ENCODE data around the gene SULT1A2.
"Not testable (repeated sequence)": the region's sequence is repeated elsewhere in the genome, so short reads cannot be mapped to it uniquely, and the experiment has no call there.

Gene SULT1A2

DNA sequence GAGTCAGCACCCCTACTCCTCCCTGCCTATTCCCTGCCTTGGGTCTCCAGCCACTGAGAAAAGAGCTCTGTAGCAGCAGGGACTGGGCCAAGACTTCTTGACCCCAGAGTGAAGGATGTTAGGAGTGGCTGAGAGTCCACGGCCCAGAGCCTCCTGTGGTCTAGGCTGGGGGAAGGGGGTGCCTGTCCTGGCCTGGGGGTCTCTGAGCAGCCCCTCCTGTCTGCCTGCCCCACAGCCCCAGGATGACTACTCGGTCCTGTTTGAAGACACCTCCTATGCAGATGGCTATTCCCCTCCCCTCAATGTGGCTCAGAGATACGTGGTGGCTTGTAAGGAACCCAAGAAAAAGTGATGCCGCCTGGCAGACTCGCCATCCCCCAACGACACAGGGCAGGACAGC lies 5.5 kb downstream of the SULT1A2 start:
- DNase-seq (ENCODE audit: low read depth in 2 of 2) = no peak

DNA sequence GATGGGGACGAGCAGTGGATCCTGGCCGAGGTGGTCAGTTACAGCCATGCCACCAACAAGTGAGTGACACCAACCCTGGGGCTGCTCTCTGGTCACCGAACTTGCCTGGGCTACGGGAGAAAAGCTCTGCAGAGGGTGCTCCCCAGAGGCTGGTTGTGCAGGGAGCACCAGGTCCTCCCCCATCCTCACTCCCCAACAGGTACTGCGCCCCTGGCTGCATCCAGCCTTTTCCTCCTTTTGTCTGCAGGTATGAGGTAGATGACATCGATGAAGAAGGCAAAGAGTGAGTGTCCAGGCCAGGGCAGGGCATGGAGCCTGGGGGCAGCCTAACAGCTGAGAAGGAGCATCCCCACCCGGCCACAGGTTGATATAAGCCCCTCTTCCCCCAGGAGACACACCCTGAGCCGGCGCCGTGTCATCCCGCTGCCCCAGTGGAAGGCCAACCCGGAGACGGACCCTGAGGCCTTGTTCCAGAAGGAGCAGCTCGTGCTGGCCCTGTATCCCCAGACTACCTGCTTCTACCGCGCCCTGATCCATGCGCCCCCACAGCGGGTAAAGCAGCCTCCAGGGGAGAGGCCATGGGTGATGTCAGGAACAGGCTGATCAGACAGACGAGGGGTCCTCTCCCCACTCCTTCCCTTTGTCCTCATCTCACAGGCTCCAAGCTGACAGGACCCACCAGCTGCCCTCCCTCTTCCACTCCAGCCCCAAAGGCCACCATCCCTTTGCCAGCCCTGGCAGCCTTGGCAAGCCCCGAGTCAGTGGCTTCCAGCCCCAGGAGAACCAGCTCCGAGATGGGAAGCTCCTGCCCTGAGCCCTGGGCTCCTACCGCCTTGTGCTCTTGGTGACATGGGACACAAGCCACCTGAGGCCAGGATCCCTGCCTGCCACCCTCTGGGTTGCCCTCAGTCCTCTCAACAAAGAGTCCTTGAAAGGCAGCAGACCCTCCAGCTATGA lies 6.2 kb downstream of the SULT1A2 start:
- no peak for DNase-seq (ENCODE audit: low read depth in 2 of 2)

DNA sequence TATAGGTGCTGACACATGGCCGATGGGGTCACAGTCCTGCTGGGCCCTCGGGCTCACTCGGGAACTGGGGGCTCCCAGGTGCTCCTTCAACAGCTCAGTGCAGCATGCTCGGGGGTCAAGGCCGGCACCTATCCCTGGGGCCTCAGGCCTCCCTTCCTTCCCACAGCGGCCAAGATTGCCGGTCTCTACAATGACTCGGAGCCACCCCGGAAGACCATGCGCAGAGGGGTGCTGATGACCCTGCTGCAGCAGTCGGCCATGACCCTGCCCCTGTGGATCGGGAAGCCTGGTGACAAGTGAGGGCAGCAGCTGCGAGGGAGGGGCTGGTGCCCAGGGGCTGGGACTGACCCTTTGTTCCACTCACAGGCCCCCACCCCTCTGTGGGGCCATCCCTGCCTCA lies 6.9 kb downstream of the SULT1A2 start:
- no peak for DNase-seq (ENCODE audit: low read depth in 2 of 2)

DNA sequence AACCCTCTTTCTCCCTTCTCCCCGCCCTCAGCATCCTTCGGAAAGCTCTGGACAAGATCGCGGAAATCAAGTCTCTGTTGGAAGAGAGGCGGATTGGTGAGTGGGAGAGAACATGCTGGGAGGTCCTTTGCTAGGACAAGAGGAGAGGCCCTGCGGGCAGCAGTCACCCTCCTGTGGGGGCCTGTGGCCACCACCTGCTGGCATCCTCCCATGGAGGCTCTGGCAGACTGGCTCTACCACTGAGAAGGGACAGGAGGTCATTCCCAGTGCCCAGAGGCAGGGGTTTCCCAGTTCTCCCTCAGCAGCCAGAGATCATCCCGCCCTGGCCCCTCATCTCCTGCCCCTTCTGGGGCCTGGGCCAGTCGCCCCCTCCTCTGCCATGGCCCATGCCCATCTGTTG lies 7.8 kb downstream of the SULT1A2 start:
- DNase-seq (ENCODE audit: low read depth in 2 of 2) = no peak

DNA sequence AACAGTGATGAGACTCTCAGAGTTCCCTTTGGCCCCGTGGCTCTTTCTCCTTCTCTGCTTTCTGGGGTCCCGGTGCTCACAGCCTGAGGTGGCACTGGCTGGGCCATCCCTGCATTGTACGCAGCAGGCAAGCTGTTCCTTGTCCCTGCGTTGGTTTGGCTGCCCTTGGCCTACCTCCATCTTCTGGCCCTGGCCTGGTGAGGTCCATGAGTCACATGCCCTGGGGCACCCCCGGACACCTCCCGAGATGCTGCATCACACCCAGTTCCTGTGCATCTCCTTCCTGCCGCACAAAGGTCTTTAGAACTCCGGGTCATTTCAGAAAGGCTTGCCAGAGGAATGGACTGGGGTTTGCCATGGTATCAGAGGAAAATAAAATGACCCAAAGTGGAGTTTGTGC lies 9.5 kb downstream of the SULT1A2 start:
- DNase-seq (ENCODE audit: low read depth in 2 of 2) = no peak

DNA sequence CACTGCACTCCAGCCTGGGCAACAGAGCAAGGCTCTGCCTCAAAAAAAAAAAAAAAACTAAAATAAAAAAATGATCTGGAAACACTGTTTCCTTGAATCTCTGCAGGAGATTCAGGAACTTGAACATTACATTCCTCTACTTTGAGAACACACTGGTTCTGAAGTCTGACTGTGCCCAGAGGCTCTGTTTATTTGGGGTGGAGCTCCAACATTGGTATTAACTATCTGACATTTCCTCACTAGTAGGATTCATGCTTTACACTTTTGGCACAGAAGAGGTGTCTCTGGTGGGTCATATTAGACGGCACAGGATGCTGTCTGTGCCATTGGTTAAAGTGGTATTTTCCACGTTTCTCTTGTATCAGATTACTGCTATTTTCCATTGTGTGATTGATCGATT lies 10.4 kb downstream of the SULT1A2 start:
- no peak for DNase-seq (ENCODE audit: low read depth in 2 of 2)

DNA sequence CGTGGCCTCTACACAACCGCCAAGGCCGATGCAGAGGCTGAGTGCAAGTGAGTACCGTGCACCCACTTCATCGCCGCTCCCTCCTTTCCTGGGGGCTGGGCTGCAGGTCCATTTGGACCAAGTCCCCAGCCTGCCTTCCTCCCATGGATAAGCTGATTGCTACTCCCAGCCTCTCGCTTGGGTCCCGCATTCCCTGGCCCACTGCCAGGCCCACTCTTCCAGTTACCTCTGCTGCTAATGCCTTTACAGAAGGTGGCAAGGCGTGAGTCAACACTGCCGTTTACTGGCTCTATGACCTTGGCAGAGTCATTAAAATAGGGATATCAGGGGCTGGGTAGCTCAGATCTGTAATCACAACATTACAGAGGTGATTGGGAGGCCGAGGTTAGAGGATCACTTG lies 11.2 kb downstream of the SULT1A2 start:
- no peak for DNase-seq (ENCODE audit: low read depth in 2 of 2)

DNA sequence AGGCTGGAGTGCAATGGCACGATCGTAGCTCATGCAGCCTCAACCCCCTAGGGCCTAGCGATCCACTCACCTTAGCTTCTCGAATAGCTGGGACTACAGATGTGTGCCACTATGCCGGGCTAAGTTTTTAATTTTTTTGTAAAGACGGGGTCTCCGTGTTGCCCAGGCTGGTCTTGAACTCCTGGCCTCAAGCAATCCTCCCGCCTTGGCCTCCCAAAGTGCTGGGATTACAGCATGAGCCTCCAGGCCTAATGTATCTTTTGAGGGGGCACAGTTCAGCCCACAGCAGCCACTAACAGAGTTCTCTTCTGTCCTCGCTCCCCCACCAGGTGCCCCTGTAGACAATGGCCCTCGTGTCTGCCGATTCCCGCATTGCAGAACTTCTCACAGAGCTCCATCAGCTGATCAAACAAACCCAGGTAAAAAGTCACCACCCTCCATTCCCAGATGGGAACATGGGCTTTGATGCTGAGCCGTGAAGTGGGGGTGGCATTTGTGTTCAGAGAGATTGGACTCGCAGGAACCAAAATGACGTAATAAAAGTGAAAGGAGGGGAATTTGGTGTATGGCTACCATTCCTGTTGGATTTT lies 16.0 kb downstream of the SULT1A2 start:
- DNase-seq (ENCODE audit: low read depth in 2 of 2) = no peak

DNA sequence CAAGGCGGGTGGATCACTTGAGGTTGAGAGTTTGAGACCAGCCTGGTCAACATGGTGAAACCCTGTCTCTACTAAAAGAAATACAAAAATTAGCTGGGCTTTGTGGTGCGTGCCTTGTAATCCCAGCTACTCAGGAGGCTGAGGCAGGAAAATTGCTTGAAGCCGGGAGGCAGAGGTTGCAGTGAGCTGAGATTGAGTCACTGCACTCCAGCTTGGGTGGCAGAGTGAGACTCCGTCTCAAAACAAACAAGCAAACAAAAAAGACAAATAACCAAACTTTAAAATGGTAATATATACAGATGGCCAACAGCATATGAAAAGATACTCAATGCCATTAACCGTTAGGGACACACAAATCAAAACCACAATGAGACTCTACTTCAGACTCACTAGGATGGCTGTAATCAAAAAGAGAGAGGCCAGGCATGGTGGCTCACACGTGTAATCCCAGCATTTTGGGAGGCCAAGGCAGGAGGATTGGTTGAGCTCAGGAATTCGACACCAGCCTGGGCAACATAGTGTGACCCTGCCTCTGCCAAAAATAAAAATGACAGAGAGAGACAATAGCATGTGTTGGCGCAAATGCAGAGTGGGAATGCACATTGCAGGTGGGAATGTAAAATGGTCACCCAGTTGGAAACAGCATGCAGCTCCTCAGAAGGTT lies 21.3 kb downstream of the SULT1A2 start:
- no peak for DNase-seq (ENCODE audit: low read depth in 2 of 2)

DNA sequence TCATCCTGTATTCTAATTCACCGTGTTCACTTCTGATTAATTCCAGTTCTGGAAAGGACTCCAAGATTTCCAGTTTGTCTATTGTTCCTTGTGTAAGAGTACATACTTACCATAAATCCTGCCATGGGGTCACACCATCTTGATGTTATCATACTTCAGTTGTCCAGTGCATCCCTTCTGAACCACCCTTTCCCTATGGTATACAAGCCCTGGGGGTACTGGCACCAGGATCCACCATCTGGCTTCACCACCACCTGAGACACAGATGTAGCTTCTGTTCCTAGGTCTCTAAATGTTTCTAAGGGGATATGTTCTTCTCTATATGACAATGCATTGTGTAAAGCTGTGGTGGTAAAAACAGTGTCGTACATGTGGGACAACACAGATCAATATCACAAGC lies 21.9 kb downstream of the SULT1A2 start:
- no peak for DNase-seq (ENCODE audit: low read depth in 2 of 2)

DNA sequence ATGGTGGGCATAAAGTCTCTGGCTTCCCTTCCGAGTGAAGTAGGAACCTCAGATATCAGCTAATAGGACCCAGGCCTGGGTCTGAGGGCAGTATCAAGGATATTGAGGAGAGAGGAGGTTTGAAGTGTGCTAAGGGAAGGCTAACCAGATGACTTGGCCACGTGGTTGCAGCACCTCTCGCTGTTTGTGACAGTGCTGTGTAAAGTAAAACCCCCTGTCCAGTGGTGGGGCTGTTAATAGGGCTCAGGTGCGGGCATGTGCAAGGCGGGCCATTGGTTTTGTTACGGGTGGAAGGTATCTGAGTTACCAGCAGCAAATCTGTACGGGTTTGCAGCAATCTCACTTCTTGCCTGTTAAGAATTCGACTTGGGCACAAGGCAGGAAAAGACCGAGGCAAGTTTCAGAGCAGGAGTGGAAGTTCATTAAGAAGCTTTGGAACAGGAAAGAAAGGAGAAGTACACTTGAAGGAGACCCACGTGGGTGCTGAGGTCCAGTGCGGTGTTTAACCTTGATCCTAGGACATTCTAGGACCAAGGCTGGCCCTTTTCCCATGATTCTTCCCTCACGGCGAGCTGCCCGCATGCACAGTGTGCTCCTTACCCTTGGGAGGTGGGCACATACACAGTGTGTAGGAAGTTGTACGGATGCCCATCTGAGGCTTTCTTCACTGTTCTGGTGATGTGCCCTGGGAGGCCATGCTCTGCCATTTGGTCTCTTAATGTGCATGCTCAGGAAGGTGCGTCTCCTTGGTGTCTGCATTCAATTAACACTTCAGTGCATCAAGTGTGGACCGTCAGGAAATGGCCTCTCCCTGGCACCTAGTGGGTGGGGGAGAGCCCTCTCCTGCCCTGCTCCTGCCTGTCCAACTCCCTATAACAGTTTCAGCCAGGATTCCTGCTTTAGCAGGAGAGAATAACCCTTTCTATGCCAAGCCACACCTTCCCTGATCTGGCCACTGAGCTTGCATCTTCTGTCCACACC lies 22.8 kb downstream of the SULT1A2 start:
- DNase-seq (ENCODE audit: low read depth in 2 of 2) = no peak

DNA sequence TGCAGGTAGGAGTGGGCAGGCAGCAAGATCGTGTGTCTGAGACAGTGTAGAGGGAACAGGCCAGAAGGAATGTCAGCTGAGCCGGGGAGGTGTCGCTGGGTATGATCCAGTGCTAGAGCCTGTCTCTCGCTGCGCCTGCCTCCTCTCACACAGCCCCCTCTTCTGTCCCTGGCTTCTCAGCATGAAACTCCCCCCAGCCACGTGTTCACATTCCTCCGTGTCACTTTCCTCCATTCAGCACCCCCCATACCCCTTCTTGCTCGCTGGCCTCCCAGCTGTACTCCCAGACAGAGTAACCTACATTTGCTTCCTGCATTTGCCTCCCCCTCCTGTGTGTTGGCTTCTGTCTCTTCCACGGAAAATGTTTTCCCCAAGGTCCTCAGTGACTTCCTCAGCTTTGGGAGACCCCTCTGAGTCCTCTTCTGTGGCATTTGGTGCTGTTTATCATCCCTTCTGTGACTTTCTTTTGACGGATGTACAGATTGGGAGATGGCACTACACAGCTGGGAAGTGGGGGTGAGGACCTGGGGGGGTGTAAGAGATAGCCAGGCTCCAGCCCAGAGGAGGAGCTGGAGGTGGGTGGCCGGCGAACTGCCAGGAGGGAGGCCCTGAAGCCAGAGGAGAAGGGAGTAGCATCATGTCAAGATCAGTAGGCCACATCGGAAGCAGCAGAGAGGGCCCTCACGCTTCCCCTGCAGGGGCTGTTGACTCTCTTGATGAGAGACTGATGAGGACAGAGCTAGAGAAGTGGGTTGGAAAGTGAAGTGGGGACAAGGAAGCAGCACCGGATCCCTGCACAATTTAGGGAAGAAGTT lies 23.9 kb downstream of the SULT1A2 start:
- no peak for DNase-seq (ENCODE audit: low read depth in 2 of 2)

DNA sequence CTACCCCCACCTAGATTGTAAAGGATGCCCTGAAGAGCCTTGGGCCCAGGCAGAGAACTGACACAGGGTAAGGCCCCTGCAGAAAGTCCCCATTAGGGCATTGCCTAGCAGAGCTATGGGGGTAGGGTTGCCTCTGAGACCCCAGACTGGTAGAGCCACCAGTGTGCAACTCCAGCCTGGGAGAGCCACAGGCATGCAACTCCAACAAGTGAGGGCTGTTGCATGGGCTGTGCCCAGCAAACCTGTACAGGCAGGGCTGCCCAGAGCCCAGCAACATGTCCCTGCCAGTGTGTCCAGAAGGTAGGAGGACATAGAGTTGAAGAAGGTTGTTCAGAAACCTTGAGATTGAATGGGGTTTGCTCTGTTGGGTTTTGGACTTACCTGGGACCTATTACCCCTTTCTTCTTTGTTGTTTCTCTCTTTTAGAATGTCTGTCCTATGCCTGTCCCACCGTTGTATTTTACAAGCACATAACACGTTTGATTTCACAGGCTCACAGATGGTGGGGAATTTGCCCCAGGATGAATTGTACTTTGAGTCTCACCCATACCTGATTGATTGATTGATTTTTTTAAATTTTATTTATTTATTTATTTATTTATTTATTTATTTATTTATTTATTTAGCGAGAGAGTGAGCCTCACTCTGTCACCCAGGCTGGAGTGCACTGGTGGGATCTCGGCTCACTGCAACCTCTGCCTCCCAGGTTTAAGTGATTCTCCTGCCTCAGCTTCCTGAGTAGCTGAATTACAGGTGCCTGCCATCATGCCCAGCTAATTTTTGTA lies 26.7 kb downstream of the SULT1A2 start:
- DNase-seq (ENCODE audit: low read depth in 2 of 2) = no peak

DNA sequence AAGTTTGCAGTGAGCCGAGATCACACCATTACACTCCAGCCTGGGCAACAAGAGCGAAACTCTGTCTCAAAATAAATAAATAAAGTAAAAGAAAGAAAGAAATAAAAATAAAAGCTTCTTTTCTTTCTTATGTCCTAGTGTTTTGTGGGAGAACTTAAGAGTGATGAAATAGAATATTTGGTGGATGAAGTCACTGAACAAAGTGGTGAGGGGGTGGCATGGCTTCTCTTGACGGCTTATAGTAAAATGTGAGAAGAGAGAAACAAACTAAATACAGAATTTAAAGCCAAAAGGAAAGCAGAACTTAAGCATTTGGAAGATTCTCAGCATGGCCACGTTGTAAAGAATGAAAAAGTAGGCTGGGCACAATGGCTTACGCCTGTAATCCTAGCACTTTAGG lies 27.8 kb downstream of the SULT1A2 start:
- DNase-seq (ENCODE audit: low read depth in 2 of 2) = no peak

DNA sequence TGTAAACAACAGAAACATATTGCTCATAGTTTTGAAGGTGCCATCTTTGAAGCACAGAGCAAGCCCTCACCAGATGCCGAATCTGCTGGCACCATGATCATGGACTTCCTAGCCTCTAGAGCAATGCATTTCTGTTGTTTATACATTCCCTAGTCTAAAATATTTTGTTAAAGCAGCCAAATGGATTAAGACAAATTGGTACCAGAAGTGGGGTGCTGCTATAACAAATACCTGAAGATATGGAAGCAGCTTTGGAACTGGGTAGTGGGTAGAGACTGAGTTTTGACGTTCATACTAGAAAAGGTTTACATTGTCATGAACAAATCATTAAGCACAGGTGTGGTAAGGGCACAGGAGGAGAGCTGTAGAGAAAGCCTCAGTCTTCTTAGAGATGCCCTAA lies 29.6 kb downstream of the SULT1A2 start:
- DNase-seq (ENCODE audit: low read depth in 2 of 2) = no peak

DNA sequence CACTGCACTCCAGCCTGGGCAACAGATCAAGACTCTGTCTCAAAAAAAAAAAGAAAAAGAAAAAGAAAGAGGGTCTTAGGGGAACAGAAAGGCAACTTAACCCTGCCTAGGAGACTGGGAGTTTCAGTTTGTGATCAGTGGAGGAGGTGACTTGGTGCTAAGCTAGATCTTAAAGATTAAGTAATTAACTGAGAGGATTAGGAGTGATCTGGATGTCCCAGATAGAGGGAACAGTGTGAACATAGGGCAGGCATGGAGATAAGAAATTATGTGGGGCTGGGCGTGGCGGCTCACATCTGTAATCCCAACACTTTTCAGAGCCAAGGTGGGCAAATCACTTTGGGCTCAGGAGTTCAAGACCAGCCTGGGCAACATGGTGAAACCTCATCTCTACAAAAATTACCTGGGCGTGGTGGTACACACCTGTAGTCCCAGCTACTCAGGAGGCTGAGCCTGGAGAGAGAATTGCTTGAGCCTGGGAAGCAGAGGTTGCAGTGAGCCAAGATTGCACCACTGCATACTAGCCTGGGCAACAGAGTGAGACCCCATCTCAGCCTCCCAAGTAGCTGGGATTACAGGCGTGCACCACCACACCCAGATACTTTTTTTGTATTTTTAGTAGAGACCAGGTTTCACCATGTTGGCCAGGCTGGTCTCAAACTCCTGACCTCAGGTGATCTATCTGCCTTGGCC lies 30.5 kb downstream of the SULT1A2 start:
- DNase-seq (ENCODE audit: low read depth in 2 of 2) = not testable (repeated sequence)

DNA sequence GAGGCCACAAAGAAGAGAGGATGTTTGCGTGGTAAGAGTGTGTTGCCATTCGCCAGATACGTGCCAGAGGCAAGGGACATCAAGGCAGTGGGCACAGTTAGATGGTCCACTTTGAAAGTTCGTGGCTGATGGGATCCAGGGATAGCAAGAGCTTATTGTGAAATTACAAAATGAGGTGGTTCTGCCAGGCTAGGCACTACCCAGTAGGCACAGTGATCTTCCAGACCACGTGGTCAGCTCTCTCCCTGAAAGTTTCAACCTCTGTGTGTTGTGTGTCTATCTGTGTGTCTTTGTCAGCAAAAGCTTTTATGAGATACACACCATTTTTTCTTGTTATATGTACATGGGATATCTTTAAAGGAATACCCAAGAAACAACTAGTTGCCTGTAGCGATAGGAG lies 33.6 kb downstream of the SULT1A2 start:
- DNase-seq (ENCODE audit: low read depth in 2 of 2) = no peak

DNA sequence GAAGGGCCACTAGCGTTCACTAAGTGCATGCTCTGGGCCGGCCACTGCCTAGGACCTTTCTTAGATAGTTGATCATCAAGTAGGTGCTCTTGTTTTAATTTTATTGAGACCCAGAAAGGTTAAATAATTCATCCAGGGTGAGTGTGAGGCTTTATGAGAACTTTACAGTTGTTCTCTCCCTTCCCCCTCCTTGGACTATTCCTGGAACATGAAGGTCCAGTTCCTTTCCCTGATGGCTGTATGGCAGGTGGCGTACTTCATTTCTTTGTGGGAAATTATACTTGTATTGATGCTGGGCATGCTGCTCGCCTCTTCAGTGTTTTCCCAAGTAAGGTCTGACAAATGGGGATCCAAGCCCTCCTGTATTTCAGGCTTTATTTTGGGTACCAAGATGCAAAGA lies 34.7 kb downstream of the SULT1A2 start:
- DNase-seq (ENCODE audit: low read depth in 2 of 2) = no peak

DNA sequence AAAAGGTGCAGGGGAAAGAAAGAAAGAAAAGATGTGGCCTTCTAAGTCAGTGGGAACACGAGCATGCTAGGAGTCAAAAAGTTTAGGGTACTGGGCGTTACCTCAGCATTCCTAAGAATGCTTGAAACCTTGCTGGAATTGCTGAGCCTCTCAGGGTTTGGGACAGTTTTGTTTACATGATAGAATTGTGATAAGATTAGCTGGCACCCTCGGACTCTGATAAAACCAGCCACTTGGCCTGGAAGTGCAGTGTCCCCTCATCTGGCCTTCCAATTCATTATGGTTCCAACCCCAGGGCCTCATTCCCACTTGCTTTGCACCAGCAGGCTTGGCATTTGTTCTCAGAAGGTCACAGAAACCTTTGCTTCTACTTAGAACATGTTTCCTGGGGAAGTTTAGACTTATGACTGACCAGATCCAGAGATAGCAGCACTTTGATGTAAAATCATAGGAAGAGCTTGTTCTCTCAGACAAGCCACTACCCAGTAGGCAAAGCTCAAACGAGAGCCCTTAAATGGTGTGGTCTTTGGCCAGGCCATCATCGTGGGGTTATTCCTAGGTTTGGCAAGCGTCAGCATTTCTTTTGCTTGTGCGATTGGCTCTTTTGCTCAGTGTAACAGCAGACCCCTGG lies 35.2 kb downstream of the SULT1A2 start:
- no peak for DNase-seq (ENCODE audit: low read depth in 2 of 2)
